Measurements from ENCODE around the gene CCDC187.
"Not testable (repeated sequence)": the region's sequence is repeated elsewhere in the genome, so short reads cannot be mapped to it uniquely, and the experiment has no call there.

The CCDC187 gene

DNA sequence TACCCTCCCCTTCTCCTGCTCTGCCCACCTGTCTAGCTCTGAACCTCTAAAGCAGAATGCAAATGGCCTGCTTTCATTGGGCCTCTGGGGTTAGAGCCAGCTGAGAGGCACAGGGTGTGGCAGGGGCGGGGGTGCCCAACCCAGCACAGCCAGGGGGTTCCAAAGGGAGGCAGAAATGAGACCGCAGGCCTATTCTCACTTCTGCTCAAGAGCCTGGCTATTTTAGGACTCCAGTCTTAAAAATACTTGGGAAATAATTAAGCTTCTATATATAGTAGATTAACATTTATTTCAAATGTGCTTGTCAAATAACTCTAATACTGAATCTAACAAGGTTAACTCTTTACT is 63.9 kb downstream of the CCDC187 start:
- no peak for DNase-seq (ENCODE audit: low read depth in 2 of 2)

DNA sequence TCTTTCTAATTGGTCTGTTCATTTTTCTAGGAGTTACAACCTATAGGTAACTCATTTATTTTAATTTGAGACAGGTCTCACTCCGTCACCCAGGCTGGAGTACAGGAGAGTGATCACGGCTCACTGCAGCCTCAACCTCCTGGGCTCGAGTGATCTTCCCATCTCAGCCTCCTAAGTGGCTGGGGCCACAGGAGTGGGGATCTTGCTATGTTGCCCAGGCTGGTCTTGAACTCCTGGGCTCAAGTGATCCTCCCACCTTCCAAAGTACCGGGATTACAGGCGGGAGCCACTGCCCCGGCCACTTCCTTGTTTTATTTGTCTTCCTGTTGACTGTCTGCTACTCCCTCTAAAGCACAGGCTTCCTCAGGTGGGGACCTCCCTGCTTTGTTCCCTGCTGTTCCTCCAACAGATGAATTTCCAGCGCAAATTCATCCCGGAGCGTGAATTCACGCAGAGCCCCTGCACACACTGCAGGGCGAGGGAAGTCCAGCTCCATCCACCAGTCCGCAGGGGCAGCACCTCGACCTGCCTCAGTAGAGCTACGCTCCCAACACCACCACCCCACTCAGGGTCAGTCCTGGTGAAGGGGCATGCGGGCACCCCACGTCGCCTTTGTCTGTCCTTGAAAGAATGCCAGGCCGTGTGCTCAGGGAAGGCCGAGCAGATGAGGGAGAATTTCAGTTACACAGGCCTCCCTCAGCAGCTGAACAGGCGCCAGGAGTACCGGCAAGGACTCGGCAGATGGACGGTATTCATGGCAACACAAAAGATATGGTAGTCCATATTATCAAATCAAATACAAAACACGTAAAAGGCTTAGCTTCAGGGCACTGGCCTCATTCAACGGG is 64.5 kb downstream of the CCDC187 start:
- no peak for DNase-seq (ENCODE audit: low read depth in 2 of 2)

DNA sequence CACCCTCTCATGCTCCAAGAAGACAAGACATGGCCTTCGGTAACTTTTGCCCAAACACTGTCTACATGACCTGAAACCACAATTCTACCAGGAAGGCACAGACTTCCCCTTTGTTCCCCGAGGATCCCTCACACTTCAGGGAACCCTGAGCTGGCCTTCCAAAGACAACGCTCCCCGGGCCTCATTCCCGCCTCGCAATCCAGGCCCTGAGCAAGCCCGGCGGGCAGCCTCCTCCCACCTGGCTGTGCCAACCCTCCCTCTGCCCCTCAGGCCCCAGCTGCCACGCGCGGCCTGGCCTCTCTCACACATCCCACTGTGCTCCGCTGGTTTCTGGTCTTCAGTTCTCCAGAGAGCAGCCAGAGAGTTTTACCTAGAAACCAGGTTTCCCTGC is 65.6 kb downstream of the CCDC187 start:
- DNase-seq (ENCODE audit: low read depth in 2 of 2), result no peak

DNA sequence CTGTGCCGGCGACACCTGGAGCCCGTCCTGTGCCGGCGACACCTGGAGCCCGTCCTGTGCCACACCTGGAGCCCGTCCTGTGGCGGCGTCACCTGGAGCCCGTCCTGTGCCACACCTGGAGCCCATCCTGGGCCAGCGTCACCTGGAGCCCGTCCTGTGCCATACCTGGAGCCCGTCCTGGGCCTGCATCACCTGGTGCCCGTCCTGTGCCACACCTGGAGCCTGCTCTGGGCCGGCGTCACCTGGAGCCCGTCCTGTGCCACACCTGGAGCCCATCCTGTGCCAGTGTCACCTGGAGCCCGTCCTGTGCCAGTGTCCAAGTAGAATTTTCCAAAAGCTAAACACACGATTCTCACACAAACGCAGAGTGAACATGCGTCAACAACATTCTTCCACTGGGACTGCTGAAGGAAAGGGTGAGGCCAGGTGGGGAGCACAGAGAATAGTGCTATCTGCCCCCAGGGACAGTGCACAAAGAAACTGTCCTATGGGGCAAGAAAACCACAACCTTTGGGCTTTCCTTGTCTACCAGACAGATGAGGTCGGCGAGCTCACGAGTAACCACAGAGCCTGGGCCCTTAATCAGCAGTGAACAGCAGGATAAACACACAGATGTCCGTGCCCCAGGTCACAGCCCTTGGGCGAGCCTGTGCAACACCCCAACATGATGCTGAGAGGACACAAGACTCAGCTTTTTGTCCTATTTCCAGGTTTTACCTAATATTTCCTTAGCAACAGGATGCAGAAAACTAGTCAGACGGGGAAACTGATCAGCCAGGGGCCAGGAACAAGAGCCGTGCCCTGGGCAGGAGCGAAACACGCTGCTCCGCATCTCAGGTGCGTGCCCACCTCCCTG is 66.2 kb downstream of the CCDC187 start:
- DNase-seq (ENCODE audit: low read depth in 2 of 2), result no peak

DNA sequence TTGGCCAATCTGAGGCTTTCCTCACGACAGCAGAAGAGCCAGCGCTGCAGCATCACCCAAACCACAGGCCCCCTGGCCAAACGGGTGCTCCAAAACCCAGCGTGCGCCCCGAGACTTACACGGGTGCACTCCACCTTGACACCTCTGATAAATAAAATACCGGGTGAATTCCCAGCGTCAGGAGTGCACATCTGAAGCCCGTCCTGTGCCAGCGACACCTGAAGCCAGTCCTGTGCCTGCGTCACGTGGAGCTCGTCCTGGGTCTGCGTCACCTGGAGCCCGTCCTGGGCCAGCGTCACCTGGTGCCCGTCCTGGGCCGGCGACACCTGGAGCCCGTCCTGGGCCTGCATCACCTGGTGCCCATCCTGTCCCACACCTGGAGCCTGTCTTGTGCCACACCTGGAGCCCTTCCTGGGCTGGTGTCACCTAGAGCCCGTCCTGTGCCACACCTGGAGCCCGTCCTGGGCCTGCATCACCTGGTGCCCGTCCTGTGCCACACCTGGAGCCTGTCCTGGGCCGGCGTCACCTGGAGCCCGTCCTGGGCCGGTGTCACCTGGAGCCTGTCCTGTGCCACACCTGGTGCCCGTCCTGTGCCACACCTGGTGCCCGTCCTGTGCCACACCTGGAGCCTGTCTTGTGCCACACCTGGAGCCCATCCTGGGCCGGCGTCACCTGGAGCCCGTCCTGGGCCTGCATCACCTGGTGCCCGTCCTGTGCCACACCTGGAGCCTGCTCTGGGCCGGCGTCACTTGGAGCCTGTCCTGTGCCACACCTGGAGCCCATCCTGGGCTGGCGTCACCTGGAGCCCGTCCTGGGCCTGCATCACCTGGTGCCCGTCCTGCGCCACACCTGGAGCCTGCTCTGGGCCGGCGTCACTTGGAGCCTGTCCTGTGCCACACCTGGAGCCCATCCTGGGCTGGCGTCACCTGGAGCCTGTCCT is 67.2 kb downstream of the CCDC187 start:
- not testable (repeated sequence) for DNase-seq (ENCODE audit: low read depth in 2 of 2)

DNA sequence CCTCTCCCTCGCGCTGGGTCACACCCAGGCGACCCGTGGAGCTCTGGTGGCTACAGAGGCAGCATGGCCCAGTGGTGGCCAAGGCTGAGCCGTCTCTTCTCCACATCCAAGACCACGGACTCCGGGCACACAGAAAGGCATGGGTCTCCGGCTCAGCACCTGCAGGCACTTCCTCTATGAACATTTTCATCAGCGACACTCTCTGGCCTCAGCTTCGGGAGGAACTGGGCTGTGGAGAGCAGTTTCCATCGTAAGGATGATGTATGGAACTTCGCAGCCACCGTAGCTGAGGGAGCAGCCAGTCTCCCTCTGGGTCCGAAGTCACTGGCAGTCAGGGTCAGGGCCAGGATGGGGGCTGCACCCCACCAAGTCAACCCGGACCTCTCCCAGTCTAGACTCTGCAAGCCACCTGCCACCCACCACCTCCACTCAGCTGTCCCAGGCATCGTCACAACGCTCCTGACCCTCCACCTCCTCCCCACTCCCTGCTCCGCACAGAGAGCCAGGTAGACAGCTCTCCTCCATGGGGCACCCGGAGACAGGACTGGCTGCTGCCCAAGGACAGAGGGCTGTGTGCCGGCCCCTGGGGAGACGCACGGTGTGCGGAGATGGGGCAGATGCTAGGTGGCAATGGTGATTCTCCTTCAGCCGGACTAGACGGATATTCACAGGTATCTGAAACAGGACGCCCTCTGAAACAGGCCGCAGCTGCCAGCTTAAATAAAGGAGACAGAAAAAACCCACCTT is 68.0 kb downstream of the CCDC187 start:
- no peak for DNase-seq (ENCODE audit: low read depth in 2 of 2)

DNA sequence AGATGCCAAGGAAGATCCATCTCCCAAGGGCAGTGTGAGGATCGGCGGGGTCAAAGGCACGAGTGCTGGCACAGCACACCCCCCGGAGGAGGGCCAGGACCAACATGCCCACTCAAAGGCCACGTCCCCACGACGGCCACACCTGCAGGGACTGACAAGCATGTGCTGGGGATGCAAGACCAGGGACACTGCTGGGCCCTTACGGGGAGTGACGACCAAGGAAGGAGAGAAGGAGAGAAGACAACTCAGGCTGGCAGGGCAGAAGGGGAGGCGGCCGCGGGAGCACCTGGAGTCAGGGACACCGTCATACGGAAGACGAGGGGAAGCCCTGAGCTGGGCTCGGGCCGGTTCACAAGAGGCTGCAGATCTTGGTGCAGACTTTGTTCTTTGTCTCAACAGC is 68.7 kb downstream of the CCDC187 start:
- no peak for DNase-seq (ENCODE audit: low read depth in 2 of 2)

DNA sequence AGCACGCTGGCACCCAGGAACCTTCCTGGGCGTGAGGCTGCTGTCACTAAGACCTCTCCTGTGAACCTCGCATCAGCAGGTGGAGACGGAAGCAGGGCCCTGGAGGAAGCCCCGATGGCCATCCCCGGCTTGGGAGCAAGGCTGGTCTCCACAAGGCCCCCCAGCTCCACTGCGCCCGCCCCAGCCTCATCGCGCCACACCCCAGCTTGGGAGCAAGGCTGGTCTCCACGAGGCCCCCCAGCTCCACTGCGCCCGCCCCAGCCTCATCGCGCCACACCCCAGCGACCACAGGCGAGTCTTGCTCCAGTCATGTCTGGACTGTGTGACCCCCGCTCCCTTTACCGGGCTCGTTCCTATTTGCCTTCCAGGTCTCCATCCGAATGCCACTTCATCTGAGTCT is 69.3 kb downstream of the CCDC187 start:
- no peak for DNase-seq (ENCODE audit: low read depth in 2 of 2)

DNA sequence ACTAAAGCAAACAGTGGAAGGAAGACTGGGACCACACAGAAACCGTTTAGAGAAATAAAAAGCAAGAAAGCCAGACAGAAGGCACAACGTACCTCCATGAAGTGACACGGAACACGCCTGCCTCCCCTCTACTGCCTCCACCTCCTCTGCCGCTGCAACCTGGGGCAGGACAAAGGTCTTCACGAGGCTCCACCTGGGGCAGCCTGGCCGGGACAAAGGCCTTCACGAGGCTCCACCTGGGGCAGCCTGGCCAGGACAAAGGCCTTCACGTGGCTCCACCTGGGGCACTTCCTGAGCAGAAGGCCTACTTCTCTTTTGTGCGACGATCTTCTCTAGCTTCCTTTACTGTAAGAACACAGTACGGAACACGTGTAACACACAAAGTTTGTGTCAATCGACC is 70.0 kb downstream of the CCDC187 start:
- no peak for DNase-seq (ENCODE audit: low read depth in 2 of 2)

DNA sequence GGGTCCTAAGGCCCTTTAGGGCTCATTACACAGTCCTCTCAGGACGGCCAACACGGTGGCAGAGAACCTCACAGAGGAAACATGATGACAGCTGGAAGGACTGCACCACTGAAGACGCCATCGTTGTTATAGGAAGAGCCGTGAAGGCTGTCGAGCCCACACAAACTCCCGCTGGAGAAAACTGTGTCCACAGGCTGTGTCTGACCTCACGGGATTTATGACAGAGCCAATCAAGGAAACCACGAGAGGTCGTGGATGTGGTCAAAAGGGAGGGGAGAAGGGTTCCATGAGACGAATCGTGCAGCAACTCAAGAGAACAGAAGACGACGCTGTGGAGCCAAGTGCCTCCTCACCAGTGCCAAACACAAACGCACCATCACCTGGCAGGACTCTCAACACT is 70.5 kb downstream of the CCDC187 start:
- DNase-seq (ENCODE audit: low read depth in 2 of 2), result no peak

DNA sequence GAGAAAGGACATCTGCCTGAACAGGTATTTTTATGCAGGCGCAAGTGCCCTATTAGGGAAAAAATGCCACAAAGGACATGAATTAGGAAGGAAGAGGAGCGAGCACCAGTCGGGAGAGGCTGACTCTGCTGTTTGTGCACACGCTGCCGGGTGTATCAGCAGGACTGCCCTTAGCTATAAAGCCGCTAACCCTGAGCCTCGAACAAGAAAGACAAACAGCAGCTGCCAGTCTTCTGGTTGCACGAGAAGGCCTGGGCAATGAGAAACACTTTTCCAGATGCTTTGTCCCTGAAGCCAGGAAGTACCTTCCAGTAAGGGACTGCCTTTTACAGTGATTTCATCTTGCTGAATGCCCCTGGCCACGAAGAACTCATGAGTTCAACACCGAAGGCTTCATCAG is 70.9 kb downstream of the CCDC187 start:
- DNase-seq (ENCODE audit: low read depth in 2 of 2), result no peak

DNA sequence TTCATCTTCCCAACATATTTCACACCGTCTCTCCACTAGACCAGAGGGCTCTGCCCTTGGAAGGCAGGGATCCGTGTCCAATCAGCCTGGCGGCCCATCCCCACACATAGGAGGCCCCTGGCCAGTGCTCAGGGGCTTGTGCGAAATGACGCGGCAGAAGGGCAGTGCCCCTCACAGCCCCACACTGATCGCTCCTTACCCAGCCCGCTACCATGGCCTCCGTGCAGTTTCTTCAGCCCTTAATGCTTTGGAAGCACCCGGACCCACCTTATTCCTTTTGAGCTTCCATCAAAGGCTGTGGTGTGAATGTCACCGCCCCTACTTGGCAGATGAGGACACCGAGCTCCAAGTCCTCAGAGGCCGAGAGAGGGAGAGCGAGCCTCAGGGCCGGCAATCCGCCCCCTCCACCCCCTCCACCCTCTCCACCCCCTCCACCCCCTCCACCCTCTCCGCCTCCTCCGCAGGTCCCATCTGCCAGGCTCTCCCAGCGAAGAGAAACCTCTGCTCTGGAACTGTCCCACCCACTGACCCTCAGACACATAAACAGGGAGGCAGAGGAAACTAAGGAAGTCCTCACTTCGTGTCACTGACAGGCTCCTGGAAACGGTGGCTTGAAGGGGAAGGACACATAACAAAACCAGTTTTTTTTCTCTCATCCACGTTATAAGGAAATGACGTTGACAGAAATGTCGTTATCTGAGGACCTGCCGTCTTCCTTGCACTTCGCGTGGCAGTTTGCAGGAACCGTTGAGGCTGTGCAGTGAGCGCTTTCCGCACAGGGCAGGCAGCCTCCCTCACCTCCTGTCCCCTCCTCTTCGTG is 72.2 kb downstream of the CCDC187 start:
- no peak for DNase-seq (ENCODE audit: low read depth in 2 of 2)

DNA sequence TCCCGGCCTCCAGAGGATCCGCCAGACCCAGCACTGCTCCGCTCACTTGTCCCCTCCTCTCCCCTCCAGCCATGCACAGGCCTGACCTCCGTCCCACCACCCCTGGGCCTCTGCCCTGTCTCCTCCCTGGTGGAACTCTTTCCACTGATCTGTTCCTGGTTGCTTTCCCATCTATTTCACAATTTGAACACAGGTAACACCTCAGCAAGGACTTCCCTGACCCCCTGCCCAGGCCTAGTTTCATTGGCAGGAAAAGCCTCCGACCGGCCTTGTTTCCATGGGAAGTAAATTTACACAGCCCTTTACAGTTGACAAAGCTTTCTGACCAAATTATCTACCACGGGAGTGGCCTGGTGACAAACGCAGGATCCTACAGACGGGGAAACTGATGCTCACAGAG is 73.1 kb downstream of the CCDC187 start:
- DNase-seq (ENCODE audit: low read depth in 2 of 2), result no peak

DNA sequence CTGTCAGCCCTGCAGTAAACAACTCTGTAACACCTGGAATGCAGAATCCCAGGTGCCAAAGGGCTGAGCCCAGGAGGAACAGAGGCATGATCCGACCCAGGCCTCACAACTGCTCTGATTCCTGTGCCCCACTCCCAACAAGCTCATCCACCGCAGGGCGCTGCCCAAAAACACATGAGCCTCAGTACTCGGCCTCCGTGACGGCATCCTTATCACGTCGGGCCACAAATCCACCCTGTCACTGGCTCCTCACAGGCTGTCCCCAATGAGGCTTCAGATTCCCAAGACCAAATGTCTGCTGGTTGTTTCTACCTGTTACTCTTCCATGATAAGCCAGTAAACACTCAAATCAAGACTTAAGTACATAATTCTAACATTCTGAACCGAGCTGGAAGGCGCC is 73.5 kb downstream of the CCDC187 start:
- no peak for DNase-seq (ENCODE audit: low read depth in 2 of 2)

DNA sequence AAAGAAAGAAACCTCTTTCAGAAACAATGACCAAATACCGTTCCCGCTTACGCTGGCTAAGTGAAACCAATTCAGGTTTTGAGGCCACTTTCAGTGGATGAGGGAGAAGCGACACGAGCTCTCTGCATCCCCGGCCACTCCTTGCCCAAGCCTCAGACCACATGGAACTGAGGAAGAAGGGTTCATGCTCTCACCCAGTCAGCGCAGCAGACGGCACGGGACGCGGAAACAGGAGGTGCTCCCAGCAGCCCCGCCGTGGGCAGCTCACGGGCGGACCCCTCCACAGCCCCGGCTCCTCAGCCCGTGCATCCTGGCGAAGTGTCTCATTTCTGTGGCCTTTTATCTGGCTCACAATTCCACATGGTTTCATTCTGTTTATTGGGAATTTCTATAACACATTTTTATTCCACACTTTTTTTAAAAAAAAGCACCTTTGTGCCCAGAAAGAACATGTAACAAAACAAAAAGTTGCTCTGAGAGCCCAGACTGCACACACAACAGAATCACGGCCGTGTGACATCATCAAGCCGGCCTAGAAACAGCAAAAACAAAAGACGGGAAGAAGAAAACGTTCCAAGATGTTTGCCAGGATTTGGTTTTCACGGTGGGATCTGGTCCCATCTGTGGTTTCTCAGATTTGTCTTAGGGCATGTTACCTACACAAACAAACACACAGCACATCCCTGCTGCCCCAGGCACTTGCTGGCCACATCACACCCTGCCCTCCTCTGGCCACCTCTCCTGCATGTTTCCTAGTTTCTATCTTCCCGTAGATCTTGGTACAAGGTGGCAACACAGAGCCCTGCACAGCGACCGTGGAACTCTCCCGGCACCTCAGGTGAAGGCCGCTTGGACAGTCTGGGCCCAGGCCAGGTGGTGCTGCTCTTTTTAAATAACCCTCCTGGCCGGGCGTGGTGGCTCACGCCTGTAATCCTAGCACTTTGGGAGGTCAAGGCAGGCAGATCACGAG is 74.5 kb downstream of the CCDC187 start:
- no peak for DNase-seq (ENCODE audit: low read depth in 2 of 2)

DNA sequence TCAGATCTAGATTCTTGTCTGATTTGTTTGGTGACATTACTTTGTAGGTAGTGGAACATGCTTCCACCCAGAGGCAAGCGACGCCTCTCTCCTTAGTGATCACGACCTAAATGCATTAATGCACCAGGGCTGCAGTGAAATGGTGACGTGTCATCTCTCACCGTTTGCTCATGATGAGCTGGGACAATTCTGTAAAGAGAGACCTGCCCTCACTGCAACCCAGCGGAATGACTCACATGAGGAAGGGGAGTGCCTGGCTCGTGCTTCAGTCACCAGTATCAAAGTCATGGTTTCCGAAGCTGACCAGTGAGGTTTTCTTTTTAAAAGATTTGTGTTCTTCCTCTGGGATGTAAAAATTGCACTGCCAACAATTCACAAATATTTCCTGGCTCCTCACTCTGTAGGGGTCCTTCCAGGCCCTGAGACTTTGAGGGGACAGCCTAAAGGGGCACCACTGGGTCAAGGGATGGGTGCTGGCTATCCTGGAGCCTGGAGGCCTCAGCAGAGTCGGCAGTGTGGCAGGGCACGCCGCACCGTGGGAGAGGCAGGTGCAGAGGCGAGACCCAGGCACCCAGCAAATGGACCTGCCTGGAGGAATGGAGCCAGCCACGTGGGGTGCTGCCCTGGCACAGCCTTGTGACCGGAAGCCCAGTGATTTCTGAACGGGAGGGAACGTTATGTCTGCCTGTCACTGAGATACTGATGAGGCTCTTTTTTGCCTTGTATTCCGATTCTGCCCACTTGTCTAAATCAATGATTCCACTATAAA is 75.6 kb downstream of the CCDC187 start:
- peak in 1 of 2 experiments; percentile 6 for DNase-seq (ENCODE audit: low read depth in 2 of 2)

DNA sequence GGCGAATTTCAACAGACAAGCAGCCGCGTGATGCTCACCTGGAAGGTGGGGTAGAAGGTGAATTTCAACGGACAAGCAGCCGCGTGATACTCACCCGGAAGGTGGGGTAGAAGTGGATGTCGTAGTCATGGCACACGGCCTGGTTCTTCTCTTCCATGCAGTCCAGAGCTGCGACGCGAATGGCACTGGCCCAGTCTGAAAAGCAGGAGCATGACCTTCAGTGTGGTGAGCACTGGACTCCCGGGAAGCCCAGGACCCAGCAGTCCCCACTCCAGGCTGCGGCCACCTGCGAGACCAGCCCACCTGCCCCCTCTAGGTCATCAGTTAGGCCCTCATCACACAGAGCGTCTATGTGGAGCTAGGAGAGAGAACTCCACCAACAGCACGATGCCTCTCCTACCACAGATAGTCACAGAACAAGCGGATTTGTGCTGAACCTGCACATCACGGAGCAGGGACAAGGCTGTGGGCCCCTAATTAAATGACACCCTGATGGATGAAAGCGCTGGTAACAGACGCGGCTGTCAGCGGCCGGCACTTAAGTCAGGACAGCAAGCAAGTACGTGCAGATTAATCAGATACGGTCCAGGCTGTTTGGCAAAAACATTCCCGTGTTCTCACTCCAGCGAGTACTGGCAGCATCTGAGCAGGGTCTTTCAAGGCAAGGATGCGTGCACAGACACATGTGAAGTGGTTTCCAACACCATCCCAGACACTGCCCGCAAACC is 77.0 kb downstream of the CCDC187 start:
- no peak for DNase-seq (ENCODE audit: low read depth in 2 of 2)

Data from fibroblast of skin of left biceps (primary cell).